ACC112 (cell line): ENCODE data around the gene ENAM.
"Not testable (repeated sequence)": the region's sequence is repeated elsewhere in the genome, so short reads cannot be mapped to it uniquely, and the experiment has no call there.

Source experiments
- H2AFZ ChIP-seq: fragments of 200-600 bp; sonication (generic); one replicate; pipeline ENCODE4 v1.6.0; 2017; ENCODE audit warnings: antibody characterized with exemption, low read length; ENCODE audit not compliant: unreplicated experiment
- H3K27ac ChIP-seq: fragments of 200-600 bp; sonication (generic); 2 replicates; pipeline ENCODE4 v1.5.1; 2014; ENCODE audit warnings: low read depth, mild to moderate bottlenecking, antibody characterized with exemption, low read length, moderate library complexity
- H3K27me3 ChIP-seq: fragments of 200-600 bp; sonication (generic); 2 replicates; pipeline ENCODE4 v1.6.1; 2014; ENCODE audit warnings: mild to moderate bottlenecking, antibody characterized with exemption, low read length, moderate library complexity, mixed read lengths; ENCODE audit not compliant: insufficient read depth
- H3K36me3 ChIP-seq: fragments of 200-600 bp; sonication (generic); 2 replicates; pipeline ENCODE4 v1.6.1; 2016; ENCODE audit warnings: mild to moderate bottlenecking, antibody characterized with exemption, low read length, moderate library complexity, mixed read lengths; ENCODE audit not compliant: insufficient read depth
- H3K4me1 ChIP-seq: fragments of 200-600 bp; sonication (generic); one replicate; pipeline ENCODE4 v1.6.1; 2016; ENCODE audit warnings: low read length, mixed read lengths; ENCODE audit not compliant: insufficient read depth, unreplicated experiment, control insufficient read depth
- H3K4me3 ChIP-seq: fragments of 200-600 bp; sonication (generic); 2 replicates; pipeline ENCODE4 v1.5.1; 2014; ENCODE audit warnings: mild to moderate bottlenecking, low read depth, low read length
- H3K79me2 ChIP-seq: fragments of 200-600 bp; sonication (generic); one replicate; pipeline ENCODE4 v1.6.0; 2016; ENCODE audit warnings: low read length; ENCODE audit not compliant: control insufficient read depth, unreplicated experiment, insufficient read depth

Gene ENAM

GRCh38 chr4:70657326-70657725 lies 28.8 kb downstream of the ENAM start:
- Histone ChIP-seq H2AFZ (no peak overlapping the region), H3K27me3 (no peaks in the 10 kb centered on the region), H3K79me2 (no peaks in the 10 kb centered on the region), H3K4me1 (no peaks in the 10 kb centered on the region), H3K27ac (no peak overlapping the region), H3K36me3 (no peaks in the 10 kb centered on the region), H3K4me3 (no peak overlapping the region)

- no peaks in the 10 kb centered on the region for H3K27me3 ChIP-seq
- H3K36me3 ChIP-seq = no peaks in the 10 kb centered on the region
- no peaks in the 10 kb centered on the region for H3K79me2 ChIP-seq
- H3K4me3 ChIP-seq = no peak overlapping the region
- H3K27ac ChIP-seq = no peak overlapping the region
- no peaks in the 10 kb centered on the region for H3K4me1 ChIP-seq
- no peak overlapping the region for H2AFZ ChIP-seq
Measured at GRCh38 chr4:70658418-70658817, 29.9 kb downstream of the ENAM start.

GRCh38 chr4:70660106-70660505 lies 31.6 kb downstream of the ENAM start:
- Histone ChIP-seq H3K4me1 (no peaks in the 10 kb centered on the region), H3K27me3 (no peaks in the 10 kb centered on the region), H3K27ac (no peak overlapping the region), H3K36me3 (no peaks in the 10 kb centered on the region), H3K4me3 (no peak overlapping the region), H2AFZ (no peak overlapping the region), H3K79me2 (no peaks in the 10 kb centered on the region)

GRCh38 chr4:70661309-70661922 lies 32.9 kb downstream of the ENAM start:
- H3K4me1 ChIP-seq, H3K27me3 ChIP-seq, H3K36me3 ChIP-seq, H3K4me3 ChIP-seq, H3K27ac ChIP-seq, H3K79me2 ChIP-seq: not testable (repeated sequence)
- peak overlapping the region; percentile 16 for H2AFZ ChIP-seq

GRCh38 chr4:70666369-70666768 lies 37.8 kb downstream of the ENAM start, which contains the start of gene JCHAIN:
Gene JCHAIN, minus strand, starts transcription at chr4:70666508. Its CDS starts 18 bp downstream, at chr4:70666490.
- H3K36me3 ChIP-seq = no peaks in the 10 kb centered on the region
- H3K4me1 ChIP-seq = peaks cover 19% of the 10 kb centered on the region
- peak within 1 kb of the TSS; percentile 74 for H2AFZ ChIP-seq
- H3K79me2 ChIP-seq = no peaks in the 10 kb centered on the region
- no peak within 1 kb of the TSS for H3K4me3 ChIP-seq
- H3K27ac ChIP-seq = no peak within 1 kb of the TSS
- no peaks in the 10 kb centered on the region for H3K27me3 ChIP-seq

- Histone ChIP-seq H2AFZ (no peak overlapping the region), H3K79me2 (no peaks in the 10 kb centered on the region), H3K4me1 (peaks cover 19% of the 10 kb centered on the region), H3K27me3 (no peaks in the 10 kb centered on the region), H3K27ac (no peak overlapping the region), H3K4me3 (no peak overlapping the region), H3K36me3 (no peaks in the 10 kb centered on the region)
Measured at GRCh38 chr4:70667740-70668535, 39.4 kb downstream of the ENAM start.

- H3K79me2 ChIP-seq = no peaks in the 10 kb centered on the region
- H3K27me3 ChIP-seq = no peaks in the 10 kb centered on the region
- no peaks in the 10 kb centered on the region for H3K36me3 ChIP-seq
- no peak overlapping the region for H2AFZ ChIP-seq
- no peak overlapping the region for H3K27ac ChIP-seq
- no peak overlapping the region for H3K4me3 ChIP-seq
- H3K4me1 ChIP-seq = peaks cover 19% of the 10 kb centered on the region
Measured at GRCh38 chr4:70670332-70671014, 41.9 kb downstream of the ENAM start.

- H3K36me3 ChIP-seq = no peaks in the 10 kb centered on the region
- H3K27me3 ChIP-seq = no peaks in the 10 kb centered on the region
- no peak overlapping the region for H3K4me3 ChIP-seq
- peaks cover 15% of the 10 kb centered on the region for H3K4me1 ChIP-seq
- H3K79me2 ChIP-seq = no peaks in the 10 kb centered on the region
- H3K27ac ChIP-seq = no peak overlapping the region
- no peak overlapping the region for H2AFZ ChIP-seq
Measured at GRCh38 chr4:70671091-70671490, 42.5 kb downstream of the ENAM start.

GRCh38 chr4:70674191-70674590 lies 45.6 kb downstream of the ENAM start:
- Histone ChIP-seq H3K27ac (no peak overlapping the region), H3K4me1 (no peaks in the 10 kb centered on the region), H3K79me2 (no peaks in the 10 kb centered on the region), H3K4me3 (no peak overlapping the region), H2AFZ (no peak overlapping the region), H3K27me3 (no peaks in the 10 kb centered on the region), H3K36me3 (no peaks in the 10 kb centered on the region)

- Histone ChIP-seq H3K36me3 (no peaks in the 10 kb centered on the region), H3K79me2 (no peaks in the 10 kb centered on the region), H2AFZ (no peak overlapping the region), H3K4me1 (no peaks in the 10 kb centered on the region), H3K27ac (no peak overlapping the region), H3K4me3 (no peak overlapping the region), H3K27me3 (no peaks in the 10 kb centered on the region)
Measured at GRCh38 chr4:70674731-70675130, 46.2 kb downstream of the ENAM start.
